Left ventricle myocardium inferior (tissue), 1 donor: Measurements from ENCODE around the gene ELAC2. TPM values are rescaled to one million over a fixed set of nuclear protein-coding genes. Genes with fewer than 3 reads are reported as not detected.

Source experiments
- DNase-seq: peaks from one replicate; pipeline ENCODE4 v3.0.0-alpha.2; 2020
- H3K27ac ChIP-seq: fragments of 200-600 bp; replicated peaks from 2 replicates; pipeline ENCODE4 v1.8.0; 2021
- H3K27me3 ChIP-seq: fragments of 200-600 bp; 2 replicates; pipeline ENCODE4 v1.8.0; 2021; ENCODE audit warnings: low read depth
- H3K36me3 ChIP-seq: fragments of 200-600 bp; 2 replicates; pipeline ENCODE4 v1.8.0; 2021
- H3K4me1 ChIP-seq: fragments of 200-600 bp; 2 replicates; pipeline ENCODE4 v1.8.0; 2021
- H3K4me3 ChIP-seq: fragments of 200-600 bp; 2 replicates; pipeline ENCODE4 v1.8.0; 2021; ENCODE audit warnings: mild to moderate bottlenecking, moderate library complexity
- H3K9me3 ChIP-seq: fragments of 200-600 bp; replicated peaks from 2 replicates; pipeline ENCODE4 v1.8.0; 2021
- intact Hi-C: fragments of 100-400 bp; cut with micrococcal nuclease; formaldehyde crosslinking; loops from one replicate; pipeline ENCODE4 v1.11.0; 2022
- total RNA-seq: library from RNA; stranded (reverse); fragmentation: NEBNext Ultra II Directional; extraction: Animal tissue kit (Norgen Biotek cat#: 25700); gene quantifications from one replicate; pipeline ENCODE4 v1.2.1, GENCODE V29; 2021
- TF ChIP-seq, protein P1 (sequence below): fragments of 200-600 bp; IDR thresholded peaks from 2 replicates; pipeline ENCODE4 v1.8.0; 2021; ENCODE audit warnings: antibody characterized with exemption, mild to moderate bottlenecking, borderline replicate concordance
- donor health status: DM: no; HTN: yes; CAD: no; lungs with severe emphysema.

The ELAC2 gene
- total RNA-seq, 1 donor from 2014 or later, result 55.6 TPM

- no peak overlapping the region for H3K27ac ChIP-seq
- TF ChIP-seq, protein P1, sequence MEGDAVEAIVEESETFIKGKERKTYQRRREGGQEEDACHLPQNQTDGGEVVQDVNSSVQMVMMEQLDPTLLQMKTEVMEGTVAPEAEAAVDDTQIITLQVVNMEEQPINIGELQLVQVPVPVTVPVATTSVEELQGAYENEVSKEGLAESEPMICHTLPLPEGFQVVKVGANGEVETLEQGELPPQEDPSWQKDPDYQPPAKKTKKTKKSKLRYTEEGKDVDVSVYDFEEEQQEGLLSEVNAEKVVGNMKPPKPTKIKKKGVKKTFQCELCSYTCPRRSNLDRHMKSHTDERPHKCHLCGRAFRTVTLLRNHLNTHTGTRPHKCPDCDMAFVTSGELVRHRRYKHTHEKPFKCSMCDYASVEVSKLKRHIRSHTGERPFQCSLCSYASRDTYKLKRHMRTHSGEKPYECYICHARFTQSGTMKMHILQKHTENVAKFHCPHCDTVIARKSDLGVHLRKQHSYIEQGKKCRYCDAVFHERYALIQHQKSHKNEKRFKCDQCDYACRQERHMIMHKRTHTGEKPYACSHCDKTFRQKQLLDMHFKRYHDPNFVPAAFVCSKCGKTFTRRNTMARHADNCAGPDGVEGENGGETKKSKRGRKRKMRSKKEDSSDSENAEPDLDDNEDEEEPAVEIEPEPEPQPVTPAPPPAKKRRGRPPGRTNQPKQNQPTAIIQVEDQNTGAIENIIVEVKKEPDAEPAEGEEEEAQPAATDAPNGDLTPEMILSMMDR, result no peak
- intact Hi-C loops, result no loop called here
- no peaks in the 10 kb centered on the region for H3K36me3 ChIP-seq
- H3K27me3 ChIP-seq, result peaks cover 15% of the 10 kb centered on the region
- no peak for DNase-seq
- H3K4me3 ChIP-seq, result no peak overlapping the region
- H3K9me3 ChIP-seq, result no peaks in the 10 kb centered on the region
- peaks cover 7% of the 10 kb centered on the region for H3K4me1 ChIP-seq
These were observed 9.4 kb upstream of the ELAC2 start for GRCh38 chr17:13027246-13027645.

- intact Hi-C loops, result no loop called here
- TF ChIP-seq, protein P1, result no peak
- H3K36me3 ChIP-seq, result no peaks in the 10 kb centered on the region
- peaks cover 15% of the 10 kb centered on the region for H3K27me3 ChIP-seq
- no peak for DNase-seq
- no peaks in the 10 kb centered on the region for H3K9me3 ChIP-seq
- no peak overlapping the region for H3K4me3 ChIP-seq
- H3K27ac ChIP-seq, result no peak overlapping the region
- H3K4me1 ChIP-seq, result peaks cover 7% of the 10 kb centered on the region
These were observed 7.9 kb upstream of the ELAC2 start for GRCh38 chr17:13025687-13026086.

DNA sequence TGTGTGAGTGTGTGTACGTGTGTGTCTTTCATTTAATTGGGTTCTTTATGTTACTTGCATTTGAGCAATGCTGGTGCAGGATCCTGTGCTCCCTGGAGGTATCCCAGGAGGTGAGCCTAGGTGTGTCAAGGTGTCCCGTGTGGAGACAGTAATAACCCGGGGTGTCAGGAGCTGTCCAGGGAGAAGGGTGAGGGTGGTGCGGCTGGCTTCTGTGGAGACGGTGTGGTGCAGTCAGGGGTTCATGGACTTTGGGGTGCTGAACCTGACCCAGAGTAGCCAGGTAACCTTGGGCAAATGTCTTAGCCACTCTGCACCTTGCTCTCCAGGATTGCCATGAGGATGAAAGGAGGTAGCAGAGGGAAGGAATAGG lies 7.4 kb upstream of the ELAC2 start:
- Histone ChIP-seq H3K36me3 (no peaks in the 10 kb centered on the region), H3K9me3 (no peaks in the 10 kb centered on the region), H3K27ac (no peak overlapping the region), H3K4me3 (no peak overlapping the region), H3K27me3 (peaks cover 15% of the 10 kb centered on the region), H3K4me1 (peaks cover 7% of the 10 kb centered on the region)
- intact Hi-C loops, result no loop called here
- no peak for DNase-seq
- TF ChIP-seq, protein P1, result no peak

DNA sequence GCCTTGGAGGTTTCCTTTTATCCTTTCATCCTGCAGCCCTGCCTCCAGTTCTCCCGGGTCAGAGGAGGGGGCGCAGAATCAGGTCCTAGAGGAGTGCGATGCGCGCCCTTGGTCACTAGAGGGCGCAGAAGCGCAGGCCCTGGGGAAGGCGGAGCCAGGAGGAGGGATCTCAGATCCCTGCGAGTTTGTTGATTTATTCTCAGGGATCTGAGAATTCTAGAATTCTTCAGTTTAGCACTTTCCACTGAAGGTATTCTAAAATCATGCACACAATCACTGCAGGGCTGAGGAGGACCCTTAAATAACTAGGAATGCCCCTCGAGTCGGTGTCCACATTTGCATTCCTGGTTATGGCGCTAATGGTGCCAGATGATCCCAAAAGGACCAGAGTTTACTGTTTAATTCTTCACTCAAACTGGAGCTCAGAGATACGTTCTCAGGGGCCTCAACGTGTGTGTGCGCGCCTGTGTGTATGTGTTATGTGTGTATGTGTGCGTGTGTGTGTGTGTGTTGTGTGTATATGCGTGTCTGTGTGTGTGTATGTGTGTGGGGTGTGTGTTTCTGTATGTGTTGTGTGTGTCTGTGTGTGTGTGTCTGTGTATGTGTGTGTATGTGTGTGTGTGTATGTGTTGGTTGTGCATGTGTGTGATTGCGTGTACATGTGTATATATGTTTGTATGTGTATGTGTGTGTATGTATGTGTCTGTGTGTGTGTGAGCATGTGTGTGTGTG lies 6.9 kb upstream of the ELAC2 start:
- Histone ChIP-seq H3K4me1 (peaks cover 7% of the 10 kb centered on the region), H3K27ac (no peak overlapping the region), H3K27me3 (peaks cover 15% of the 10 kb centered on the region), H3K4me3 (peak overlapping the region; percentile 53), H3K9me3 (no peaks in the 10 kb centered on the region), H3K36me3 (no peaks in the 10 kb centered on the region)
- TF ChIP-seq, protein P1, result peak; percentile 96
- peak; percentile 50 for DNase-seq
- intact Hi-C loops, result no loop called here

- intact Hi-C loops, result no loop called here
- no peaks in the 10 kb centered on the region for H3K36me3 ChIP-seq
- no peak overlapping the region for H3K27ac ChIP-seq
- peak overlapping the region; percentile 53 for H3K4me3 ChIP-seq
- peaks cover 7% of the 10 kb centered on the region for H3K4me1 ChIP-seq
- no peaks in the 10 kb centered on the region for H3K9me3 ChIP-seq
- no peak for DNase-seq
- peaks cover 15% of the 10 kb centered on the region for H3K27me3 ChIP-seq
- TF ChIP-seq, protein P1, result no peak
These were observed 6.2 kb upstream of the ELAC2 start for GRCh38 chr17:13024016-13024415.
